Left kidney (tissue), 2 donors: ENCODE results near the gene CCDC30. TPM values are rescaled to one million over a fixed set of nuclear protein-coding genes. Genes with fewer than 3 reads are reported as not detected.
A peak's percentile ranks its signal among the peaks of the same experiment; 100 is the strongest.
"Not testable (repeated sequence)": the region's sequence is repeated elsewhere in the genome, so short reads cannot be mapped to it uniquely, and the experiment has no call there.

Experiments
- DNase-seq: peaks from one replicate; pipeline ENCODE4 v3.0.0-alpha.2; 2013
- polyA plus RNA-seq: library from polyadenylated mRNA; unstranded; fragments of 120-200 nt; gene quantifications from one replicate; pipeline ENCODE4 v1.2.1, GENCODE V29; 2013; ENCODE audit not compliant: insufficient read length

CCDC30 gene
- polyA plus RNA-seq, 1 donor: 26.7 TPM

- DNase-seq: no peak
Observed at GRCh38 chr1:42450061-42450460, 13.0 kb upstream of the CCDC30 start.

- no peak for DNase-seq
Observed at GRCh38 chr1:42453386-42453785, 9.7 kb upstream of the CCDC30 start.

GRCh38 chr1:42454403-42454802 lies 8.7 kb upstream of the CCDC30 start:
- no peak for DNase-seq

GRCh38 chr1:42456010-42456753 lies 6.9 kb upstream of the CCDC30 start, which contains the start of the genes PPCS and ZMYND12:
TSS of gene PPCS (plus strand) at chr1:42456543. CDS start at chr1:42456566, 23 bp downstream.
TSS of gene ZMYND12 (minus strand) at chr1:42456022. CDS start at chr1:42455997, 25 bp downstream.
- DNase-seq: peak; percentile 90

- peak; percentile 41 for DNase-seq
Observed at GRCh38 chr1:42456754-42457089, 6.4 kb upstream of the CCDC30 start.

- no peak for DNase-seq
Observed at GRCh38 chr1:42461196-42461595, 1.9 kb upstream of the CCDC30 start.

GRCh38 chr1:42463921-42464320 lies 835 bp downstream of the CCDC30 start:
- DNase-seq: no peak

- no peak for DNase-seq
Observed at GRCh38 chr1:42466030-42466429, 2.9 kb downstream of the CCDC30 start.

- no peak for DNase-seq
Observed at GRCh38 chr1:42469727-42470126, 6.6 kb downstream of the CCDC30 start.

GRCh38 chr1:42476605-42477004 lies 13.5 kb downstream of the CCDC30 start:
- no peak for DNase-seq

GRCh38 chr1:42477354-42477753 lies 14.3 kb downstream of the CCDC30 start:
- not testable (repeated sequence) for DNase-seq

- DNase-seq: no peak
Observed at GRCh38 chr1:42477775-42478174, 14.7 kb downstream of the CCDC30 start.

- DNase-seq: no peak
Observed at GRCh38 chr1:42479621-42480020, 16.5 kb downstream of the CCDC30 start.

- no peak for DNase-seq
Observed at GRCh38 chr1:42480921-42481320, 17.8 kb downstream of the CCDC30 start.

- DNase-seq: no peak
Observed at GRCh38 chr1:42482635-42483153, 19.6 kb downstream of the CCDC30 start.

GRCh38 chr1:42484382-42484781 lies 21.3 kb downstream of the CCDC30 start:
- DNase-seq: no peak

- no peak for DNase-seq
Observed at GRCh38 chr1:42490237-42490636, 27.2 kb downstream of the CCDC30 start.

GRCh38 chr1:42502031-42502430 lies 38.9 kb downstream of the CCDC30 start:
- not testable (repeated sequence) for DNase-seq

GRCh38 chr1:42504535-42505128 lies 41.5 kb downstream of the CCDC30 start:
- no peak for DNase-seq

- DNase-seq: no peak
Observed at GRCh38 chr1:42506576-42506975, 43.5 kb downstream of the CCDC30 start.

GRCh38 chr1:42511581-42512155 lies 48.6 kb downstream of the CCDC30 start:
- not testable (repeated sequence) for DNase-seq

- DNase-seq: no peak
Observed at GRCh38 chr1:42518908-42519307, 55.8 kb downstream of the CCDC30 start.

- no peak for DNase-seq
Observed at GRCh38 chr1:42523171-42523570, 60.1 kb downstream of the CCDC30 start.
